Glutamatergic neuron (in vitro differentiated cells): Measurements from ENCODE around the gene MUC16. TPM values are rescaled to one million over a fixed set of nuclear protein-coding genes. Genes with fewer than 3 reads are reported as not detected.
"Not testable (repeated sequence)": the region's sequence is repeated elsewhere in the genome, so short reads cannot be mapped to it uniquely, and the experiment has no call there.

ENCODE experiments used
- DNase-seq: peaks from one replicate; pipeline ENCODE4 v3.0.0; 2022
- H3K27ac Mint-ChIP-seq: one replicate; pipeline ENCODE4 v1.8.0; 2020; ENCODE audit warnings: mild to moderate bottlenecking, mixed read lengths, inconsistent platforms; ENCODE audit not compliant: unreplicated experiment
- H3K27me3 Mint-ChIP-seq: one replicate; pipeline ENCODE4 v1.8.0; 2020; ENCODE audit warnings: mild to moderate bottlenecking, moderate library complexity, mixed read lengths, inconsistent platforms; ENCODE audit not compliant: unreplicated experiment
- H3K36me3 Mint-ChIP-seq: one replicate; pipeline ENCODE4 v1.8.0; 2020; ENCODE audit warnings: mild to moderate bottlenecking, mixed read lengths, inconsistent platforms; ENCODE audit not compliant: unreplicated experiment
- H3K4me1 Mint-ChIP-seq: one replicate; pipeline ENCODE4 v1.8.0; 2020; ENCODE audit warnings: mild to moderate bottlenecking, low read depth, mixed read lengths, inconsistent platforms; ENCODE audit not compliant: unreplicated experiment
- H3K4me3 Mint-ChIP-seq: one replicate; pipeline ENCODE4 v1.8.0; 2020; ENCODE audit warnings: mild to moderate bottlenecking, mixed read lengths, inconsistent platforms; ENCODE audit not compliant: unreplicated experiment
- H3K9me3 Mint-ChIP-seq: one replicate; pipeline ENCODE4 v1.8.0; 2020; ENCODE audit warnings: mild to moderate bottlenecking, moderate library complexity, mixed read lengths, inconsistent platforms; ENCODE audit not compliant: unreplicated experiment
- total RNA-seq: library from RNA; stranded (reverse); fragmentation: NEBNext Ultra II Directional; extraction: Animal tissue kit (Norgen Biotek cat#: 25700); gene quantifications from one replicate; pipeline ENCODE4 v1.2.1, GENCODE V29; 2021; ENCODE audit not compliant: unreplicated experiment
- TF ChIP-seq, protein P1 (sequence below): fragments of 200-600 bp; sonication (generic); IDR thresholded peaks from one replicate; pipeline ENCODE4 v1.5.0; 2021; ENCODE audit not compliant: partially characterized antibody, unreplicated experiment

MUC16 gene
- total RNA-seq, 1 donor from 2014 or later: not detected

GRCh38 chr19:9054207-9054606, 44.0 kb upstream of the MUC16 start:
- TF ChIP-seq, protein P1, sequence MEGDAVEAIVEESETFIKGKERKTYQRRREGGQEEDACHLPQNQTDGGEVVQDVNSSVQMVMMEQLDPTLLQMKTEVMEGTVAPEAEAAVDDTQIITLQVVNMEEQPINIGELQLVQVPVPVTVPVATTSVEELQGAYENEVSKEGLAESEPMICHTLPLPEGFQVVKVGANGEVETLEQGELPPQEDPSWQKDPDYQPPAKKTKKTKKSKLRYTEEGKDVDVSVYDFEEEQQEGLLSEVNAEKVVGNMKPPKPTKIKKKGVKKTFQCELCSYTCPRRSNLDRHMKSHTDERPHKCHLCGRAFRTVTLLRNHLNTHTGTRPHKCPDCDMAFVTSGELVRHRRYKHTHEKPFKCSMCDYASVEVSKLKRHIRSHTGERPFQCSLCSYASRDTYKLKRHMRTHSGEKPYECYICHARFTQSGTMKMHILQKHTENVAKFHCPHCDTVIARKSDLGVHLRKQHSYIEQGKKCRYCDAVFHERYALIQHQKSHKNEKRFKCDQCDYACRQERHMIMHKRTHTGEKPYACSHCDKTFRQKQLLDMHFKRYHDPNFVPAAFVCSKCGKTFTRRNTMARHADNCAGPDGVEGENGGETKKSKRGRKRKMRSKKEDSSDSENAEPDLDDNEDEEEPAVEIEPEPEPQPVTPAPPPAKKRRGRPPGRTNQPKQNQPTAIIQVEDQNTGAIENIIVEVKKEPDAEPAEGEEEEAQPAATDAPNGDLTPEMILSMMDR: no peak
- DNase-seq: no peak
- Mint-ChIP-seq H3K36me3 (no peaks in the 10 kb centered on the region), H3K9me3 (peaks cover 2% of the 10 kb centered on the region), H3K4me3 (no peak overlapping the region), H3K27me3 (no peaks in the 10 kb centered on the region), H3K4me1 (no peaks in the 10 kb centered on the region), H3K27ac (no peak overlapping the region)

- not testable (repeated sequence) for H3K36me3 Mint-ChIP-seq, H3K4me3 Mint-ChIP-seq, H3K27me3 Mint-ChIP-seq, H3K9me3 Mint-ChIP-seq, H3K4me1 Mint-ChIP-seq, H3K27ac Mint-ChIP-seq, DNase-seq
Measured at GRCh38 chr19:9053674-9054073, 43.5 kb upstream of the MUC16 start.

GRCh38 chr19:9052894-9053293, 42.7 kb upstream of the MUC16 start:
- DNase-seq: no peak
- H3K36me3 Mint-ChIP-seq: no peaks in the 10 kb centered on the region
- peaks cover 2% of the 10 kb centered on the region for H3K9me3 Mint-ChIP-seq
- no peak overlapping the region for H3K4me3 Mint-ChIP-seq
- no peak overlapping the region for H3K27ac Mint-ChIP-seq
- no peaks in the 10 kb centered on the region for H3K4me1 Mint-ChIP-seq
- H3K27me3 Mint-ChIP-seq: no peaks in the 10 kb centered on the region
- TF ChIP-seq, protein P1: no peak

- H3K4me1 Mint-ChIP-seq: no peaks in the 10 kb centered on the region
- TF ChIP-seq, protein P1: no peak
- H3K4me3 Mint-ChIP-seq: no peak overlapping the region
- DNase-seq: no peak
- no peaks in the 10 kb centered on the region for H3K36me3 Mint-ChIP-seq
- peaks cover 2% of the 10 kb centered on the region for H3K9me3 Mint-ChIP-seq
- no peak overlapping the region for H3K27ac Mint-ChIP-seq
- H3K27me3 Mint-ChIP-seq: no peaks in the 10 kb centered on the region
Measured at GRCh38 chr19:9046694-9047093, 36.5 kb upstream of the MUC16 start.

- Mint-ChIP-seq H3K9me3 (no peaks in the 10 kb centered on the region), H3K27ac (no peak overlapping the region)
Measured at GRCh38 chr19:9044449-9044848, 34.2 kb upstream of the MUC16 start.

More at GRCh38 chr19:9044449-9044848, 34.2 kb upstream of the MUC16 start:
- no peak for DNase-seq
- Mint-ChIP-seq H3K4me1 (no peaks in the 10 kb centered on the region), H3K4me3 (no peak overlapping the region), H3K27me3 (no peaks in the 10 kb centered on the region), H3K36me3 (no peaks in the 10 kb centered on the region)
- TF ChIP-seq, protein P1: no peak
